ENCODE results near the gene CTNNA3. TPM values are rescaled to one million over a fixed set of nuclear protein-coding genes. Genes with fewer than 3 reads are reported as not detected.

Gene CTNNA3
- total RNA-seq, 1 donor = not detected

- Histone ChIP-seq H3K9me3 (ENCODE audit: low read depth, low read length) (no peaks in the 10 kb centered on the region), H2AFZ (ENCODE audit: low read length) (no peak overlapping the region), H3K79me2 (ENCODE audit: insufficient read depth, low read length) (no peaks in the 10 kb centered on the region), H3K4me3 (ENCODE audit: insufficient read depth, low read length) (no peak overlapping the region), H3K36me3 (ENCODE audit: insufficient read depth, low read length) (no peaks in the 10 kb centered on the region), H4K20me1 (ENCODE audit: insufficient read depth, low read length) (no peaks in the 10 kb centered on the region), H3K27me3 (ENCODE audit: insufficient read depth, low read length) (no peaks in the 10 kb centered on the region), H3K4me2 (ENCODE audit: insufficient read depth, low read length) (no peak overlapping the region), H3K4me1 (ENCODE audit: insufficient read depth, low read length) (no peaks in the 10 kb centered on the region), H3K27ac (ENCODE audit: low read depth, low read length) (no peak overlapping the region)
- no peak for TF ChIP-seq CTCF (IDR thresholded peaks at IDR 0.05; ENCODE audit: extremely low read depth, low read depth, low read length)
- no peak for DNase-seq (ENCODE audit: insufficient read length, low spot score, missing footprints)
These were observed 555.4 kb downstream of the CTNNA3 start for GRCh38 chr10:67140641-67141040.

- H3K36me3 ChIP-seq (ENCODE audit: insufficient read depth, low read length) = no peaks in the 10 kb centered on the region
- H4K20me1 ChIP-seq (ENCODE audit: insufficient read depth, low read length) = no peaks in the 10 kb centered on the region
- H3K27ac ChIP-seq (ENCODE audit: low read depth, low read length) = no peak overlapping the region
- no peak overlapping the region for H3K4me2 ChIP-seq (ENCODE audit: insufficient read depth, low read length)
- DNase-seq (ENCODE audit: insufficient read length, low spot score, missing footprints) = no peak
- H3K9me3 ChIP-seq (ENCODE audit: low read depth, low read length) = no peaks in the 10 kb centered on the region
- no peak for TF ChIP-seq CTCF (IDR thresholded peaks at IDR 0.05; ENCODE audit: extremely low read depth, low read depth, low read length)
- H3K27me3 ChIP-seq (ENCODE audit: insufficient read depth, low read length) = no peaks in the 10 kb centered on the region
- H3K4me3 ChIP-seq (ENCODE audit: insufficient read depth, low read length) = no peak overlapping the region
- H2AFZ ChIP-seq (ENCODE audit: low read length) = no peak overlapping the region
- H3K79me2 ChIP-seq (ENCODE audit: insufficient read depth, low read length) = no peaks in the 10 kb centered on the region
- no peaks in the 10 kb centered on the region for H3K4me1 ChIP-seq (ENCODE audit: insufficient read depth, low read length)
These were observed 568.6 kb downstream of the CTNNA3 start for GRCh38 chr10:67127441-67127840.

GRCh38 chr10:67119651-67120050 lies 576.3 kb downstream of the CTNNA3 start:
- DNase-seq (ENCODE audit: insufficient read length, low spot score, missing footprints) = no peak
- Histone ChIP-seq H3K27ac (ENCODE audit: low read depth, low read length) (no peak overlapping the region), H3K4me2 (ENCODE audit: insufficient read depth, low read length) (no peak overlapping the region), H3K4me1 (ENCODE audit: insufficient read depth, low read length) (no peaks in the 10 kb centered on the region), H4K20me1 (ENCODE audit: insufficient read depth, low read length) (no peaks in the 10 kb centered on the region), H3K4me3 (ENCODE audit: insufficient read depth, low read length) (no peak overlapping the region), H3K9me3 (ENCODE audit: low read depth, low read length) (peaks cover 2% of the 10 kb centered on the region), H2AFZ (ENCODE audit: low read length) (no peak overlapping the region), H3K36me3 (ENCODE audit: insufficient read depth, low read length) (no peaks in the 10 kb centered on the region), H3K79me2 (ENCODE audit: insufficient read depth, low read length) (no peaks in the 10 kb centered on the region), H3K27me3 (ENCODE audit: insufficient read depth, low read length) (no peaks in the 10 kb centered on the region)
- TF ChIP-seq CTCF (IDR thresholded peaks at IDR 0.05; ENCODE audit: extremely low read depth, low read depth, low read length) = no peak

- TF ChIP-seq CTCF (IDR thresholded peaks at IDR 0.05; ENCODE audit: extremely low read depth, low read depth, low read length) = no peak
- Histone ChIP-seq H3K4me3 (ENCODE audit: insufficient read depth, low read length) (no peak overlapping the region), H3K27me3 (ENCODE audit: insufficient read depth, low read length) (no peaks in the 10 kb centered on the region), H3K27ac (ENCODE audit: low read depth, low read length) (no peak overlapping the region), H4K20me1 (ENCODE audit: insufficient read depth, low read length) (no peaks in the 10 kb centered on the region), H3K4me2 (ENCODE audit: insufficient read depth, low read length) (no peak overlapping the region), H2AFZ (ENCODE audit: low read length) (no peak overlapping the region), H3K9me3 (ENCODE audit: low read depth, low read length) (no peaks in the 10 kb centered on the region), H3K79me2 (ENCODE audit: insufficient read depth, low read length) (no peaks in the 10 kb centered on the region), H3K36me3 (ENCODE audit: insufficient read depth, low read length) (no peaks in the 10 kb centered on the region), H3K4me1 (ENCODE audit: insufficient read depth, low read length) (no peaks in the 10 kb centered on the region)
- DNase-seq (ENCODE audit: insufficient read length, low spot score, missing footprints) = no peak
These were observed 580.0 kb downstream of the CTNNA3 start for GRCh38 chr10:67115972-67116371.

Measured in osteoblast (primary cell).